Stimulated activated CD8-positive, alpha-beta memory T cell treated with anti-CD3 and anti-CD28 coated beads, Interleukin-12 subunit alpha, Interleukin-12 subunit beta, amount 100 ng/mL, for 4 hours (primary cell): ENCODE data around the gene SPAG16.
A peak's percentile ranks its signal among the peaks of the same experiment; 100 is the strongest.

ENCODE experiments used
- DNase-seq: peaks from one replicate; pipeline ENCODE4 v3.0.0-alpha.2; 2020; ENCODE audit warnings: low read depth

Gene SPAG16

GRCh38 chr2:213284105-213285090, at the start of gene SPAG16:
SPAG16 (plus strand) TSS chr2:213284464.
- DNase-seq: peak; percentile 88

GRCh38 chr2:213234641-213235040, 49.6 kb upstream of the SPAG16 start:
- DNase-seq: no peak

- DNase-seq: no peak
These were observed 48.5 kb upstream of the SPAG16 start for GRCh38 chr2:213235741-213236140.

- DNase-seq: no peak
These were observed 47.0 kb upstream of the SPAG16 start for GRCh38 chr2:213237251-213237650.

- DNase-seq: no peak
These were observed 46.5 kb upstream of the SPAG16 start for GRCh38 chr2:213237787-213238186.

GRCh38 chr2:213238753-213239495, 45.3 kb upstream of the SPAG16 start:
- DNase-seq: no peak

- no peak for DNase-seq
These were observed 42.4 kb upstream of the SPAG16 start for GRCh38 chr2:213241817-213242216.

GRCh38 chr2:213242653-213243052, 41.6 kb upstream of the SPAG16 start:
- no peak for DNase-seq

GRCh38 chr2:213243189-213244044, 40.8 kb upstream of the SPAG16 start:
- DNase-seq: no peak

GRCh38 chr2:213246497-213247281, 37.6 kb upstream of the SPAG16 start:
- DNase-seq: no peak

GRCh38 chr2:213247566-213247965, 36.7 kb upstream of the SPAG16 start:
- no peak for DNase-seq

- no peak for DNase-seq
These were observed 35.6 kb upstream of the SPAG16 start for GRCh38 chr2:213248637-213249036.

GRCh38 chr2:213249502-213249901, 34.8 kb upstream of the SPAG16 start:
- DNase-seq: no peak

GRCh38 chr2:213251618-213252017, 32.6 kb upstream of the SPAG16 start:
- no peak for DNase-seq

- no peak for DNase-seq
These were observed 32.1 kb upstream of the SPAG16 start for GRCh38 chr2:213252206-213252605.

GRCh38 chr2:213253162-213253561, 31.1 kb upstream of the SPAG16 start:
- no peak for DNase-seq

GRCh38 chr2:213259266-213259665, 25.0 kb upstream of the SPAG16 start:
- DNase-seq: no peak

GRCh38 chr2:213261237-213261636, 23.0 kb upstream of the SPAG16 start:
- DNase-seq: no peak

- DNase-seq: no peak
These were observed 22.5 kb upstream of the SPAG16 start for GRCh38 chr2:213261715-213262114.

- DNase-seq: no peak
These were observed 18.6 kb upstream of the SPAG16 start for GRCh38 chr2:213265679-213266078.

- DNase-seq: no peak
These were observed 17.8 kb upstream of the SPAG16 start for GRCh38 chr2:213266421-213266820.
